HepG2 (cell line): ENCODE data around the gene ZFYVE21. TPM values are rescaled to one million over a fixed set of nuclear protein-coding genes. Genes with fewer than 3 reads are reported as not detected.
A peak's percentile ranks its signal among the peaks of the same experiment; 100 is the strongest.

ENCODE experiments used
- ATAC-seq: fragments of 200-7000 bp; cut with Tn5 transposase; 3 replicates; pipeline ENCODE4 v1.9.1; 2020; ENCODE audit warnings: mild to moderate bottlenecking, moderate library complexity
- BruUV-seq: library from RNA; stranded (reverse); fragments of 400-500 nt; replicated peaks from 2 replicates; lab custom pipeline; 2021; lab: Mats Ljungman, UMichigan
- CTCF ChIA-PET: fragments of 300-600 bp; formaldehyde crosslinking; extraction: SDS; loops from one replicate; lab custom pipeline; 2021; ENCODE audit warnings: low total read pairs, inconsistent platforms, low intra/inter-chr PET ratio; lab: Yijun Ruan, JAX
- POLR2A ChIA-PET: fragments of 350-600 bp; sonication (Branson Sonifier 250); formaldehyde crosslinking; loops from one replicate; lab custom pipeline; 2020; ENCODE audit warnings: antibody characterized with exemption, inconsistent platforms; lab: Yijun Ruan, JAX
- DNase-seq: peaks from one replicate; pipeline ENCODE4 v3.0.0-alpha.2; 2015; ENCODE audit warnings: low spot score
- FAIRE-seq: peaks from 3 replicates; lab custom pipeline; 2011; peaks lifted over from hg19 to GRCh38; lab: Jason Lieb, UNC
- H2AFZ ChIP-seq: one replicate; pipeline ENCODE4 v1.6.1; 2011; ENCODE audit warnings: low read length, inconsistent platforms
- H3K27ac ChIP-seq: fragments of 300-600 bp; 3 replicates; pipeline ENCODE4 v1.8.0; 2011; ENCODE audit warnings: mixed run types, mild to moderate bottlenecking, mixed read lengths, low read length, inconsistent platforms; ENCODE audit not compliant: insufficient read depth; ENCODE audit errors: extremely low read length
- H3K27me3 ChIP-seq, 2 experiments: fragments of 200-600 bp in 1 of 2; 2 replicates in 1 of 2; 3 replicates in 1 of 2; pipeline versions ENCODE4 v1.6.0 to v1.8.0; 2011; ENCODE audit warnings: low read length in 2 of 2, mild to moderate bottlenecking in 2 of 2, moderate library complexity in 2 of 2, inconsistent platforms in 1 of 2; ENCODE audit not compliant: insufficient read depth in 2 of 2, control insufficient read depth in 1 of 2
- H3K36me3 ChIP-seq, 2 experiments: fragments of 200-600 bp in 1 of 2; replicated peaks in 1 of 2; 2 replicates in 1 of 2; 3 replicates in 1 of 2; pipeline versions ENCODE4 v1.5.1 to v1.8.0; 2011; ENCODE audit warnings: low read length in 2 of 2, inconsistent platforms in 1 of 2; ENCODE audit not compliant: insufficient read depth in 2 of 2, control insufficient read depth in 1 of 2
- H3K4me1 ChIP-seq: 2 replicates; pipeline ENCODE4 v1.5.1; 2012; ENCODE audit warnings: low read length, inconsistent platforms; ENCODE audit not compliant: insufficient read depth
- H3K4me2 ChIP-seq: 2 replicates; pipeline ENCODE4 v1.6.0; 2011; ENCODE audit warnings: low read depth, low read length, inconsistent platforms
- H3K4me3 ChIP-seq, 3 experiments: fragments of 200-600 bp in 1 of 3; sonication (generic), shearing (Covaris generic) in 1 of 3; replicated peaks in 1 of 3; 2 replicates each; pipeline ENCODE4 v1.5.1; 2011 to 2016; ENCODE audit warnings: low read length in 3 of 3, inconsistent platforms in 2 of 3, low read depth in 2 of 3, mild to moderate bottlenecking in 2 of 3, control low read depth in 1 of 3, mixed read lengths in 1 of 3; ENCODE audit not compliant: insufficient read depth in 1 of 3
- H3K79me2 ChIP-seq: one replicate; pipeline ENCODE4 v1.6.1; 2011; ENCODE audit warnings: low read length, inconsistent platforms; ENCODE audit not compliant: insufficient read depth
- H3K9ac ChIP-seq: 2 replicates; pipeline ENCODE4 v1.6.0; 2011; ENCODE audit warnings: mild to moderate bottlenecking, low read depth, low read length, inconsistent platforms; ENCODE audit not compliant: insufficient read depth
- H3K9me3 ChIP-seq: 2 replicates; pipeline ENCODE4 v1.5.1; 2012; ENCODE audit warnings: mild to moderate bottlenecking, low read length
- H4K20me1 ChIP-seq: 2 replicates; pipeline ENCODE4 v1.6.0; 2011; ENCODE audit warnings: inconsistent platforms, mild to moderate bottlenecking, low read length, moderate library complexity; ENCODE audit not compliant: insufficient read depth
- AGO2 ChIP-seq: fragments of 200-400 bp; formaldehyde crosslinking; optimal IDR thresholded peaks from 2 replicates; pipeline ENCODE3; 2017; ENCODE audit warnings: mild to moderate bottlenecking, low read depth, low read length, moderate library complexity
- HNRNPLL ChIP-seq: fragments of 200-400 bp; formaldehyde crosslinking; IDR thresholded peaks from 2 replicates; pipeline ENCODE4 v1.6.1; 2017; ENCODE audit warnings: mild to moderate bottlenecking, low read depth, low read length; ENCODE audit not compliant: poor library complexity, severe bottlenecking
- POLR2G ChIP-seq: fragments of 200-400 bp; formaldehyde crosslinking; IDR thresholded peaks from 2 replicates; pipeline ENCODE4 v1.6.1; 2018; ENCODE audit warnings: mild to moderate bottlenecking, low read depth, low read length, moderate library complexity
- ZNF569 ChIP-seq: sonication (generic); formaldehyde crosslinking; IDR thresholded peaks from 2 replicates; pipeline ENCODE4 v1.5.0; 2020; ENCODE audit warnings: mild to moderate bottlenecking, missing genetic modification reagents, moderate library complexity, borderline replicate concordance
- whole genome bisulfite sequencing: methylation state at CpG from one replicate; pipeline ENCODE4 v1.1.6; 2017; ENCODE audit warnings: low lambda C conversion rate; 5-methylcytosine and 5-hydroxymethylcytosine counted together
- in situ Hi-C: cut with HindIII; loops from 2 replicates; pipeline ENCODE4 v1.10.0; 2017; ENCODE audit warnings: low pct_unique_long_range_greater_than_20kb; ENCODE audit not compliant: extremely low pct_ligation_motif_present
- intact Hi-C: fragments of 100-400 bp; cut with micrococcal nuclease; formaldehyde crosslinking; loops from one replicate; pipeline ENCODE4 v1.10.0; 2022; ENCODE audit not compliant: unreplicated experiment
- polyA plus RNA-seq, 8 experiments: library from polyadenylated mRNA; depleted of rRNA in 3 of 8; stranded (reverse) in 7 of 8; unstranded in 1 of 8; fragments of >200 nt; fragmentation: Illumina TruSeq in 4 of 8; extraction: Trizol in 4 of 8; gene quantifications; 2 replicates each; pipeline versions ENCODE4 v1.2.1 to v1.2.3, GENCODE V29; 2011 to 2016; ENCODE audit warnings: low read depth in 4 of 8, missing spikeins in 1 of 8, mixed read lengths in 1 of 8; ENCODE audit not compliant: insufficient read depth in 1 of 8
- total RNA-seq, 5 experiments: library from RNA; depleted of rRNA; stranded (reverse); fragments of >200 nt; fragmentation: Illumina TruSeq; extraction: Trizol; gene quantifications; 2 replicates each; pipeline ENCODE4 v1.2.3, GENCODE V29; 2016; ENCODE audit warnings: low read depth in 1 of 5

ZFYVE21 gene
- total and polyA plus RNA-seq, 2 of the 13 experiments (the other 11 are each of a cell fraction or from before 2014, with no cell fraction given) = 34.3 to 34.4 TPM

DNA sequence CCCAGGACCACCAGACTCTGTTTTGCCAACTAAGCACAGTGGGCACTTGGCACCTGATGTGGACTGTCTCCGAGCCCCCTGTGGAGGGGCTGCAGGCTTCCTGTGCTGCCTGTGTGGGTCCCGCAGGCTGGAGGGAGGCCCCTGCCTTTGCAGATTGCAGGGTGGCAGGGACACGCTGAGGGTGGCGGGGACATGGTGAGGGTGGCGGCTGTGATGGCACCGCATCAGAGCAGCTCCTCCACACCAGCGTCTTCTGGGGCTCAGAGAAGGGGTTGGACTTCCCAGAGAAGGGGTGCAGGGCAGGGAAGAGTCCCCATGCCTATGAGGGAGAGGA, 8.1 kb downstream of the ZFYVE21 start:
- in situ Hi-C loops = no loop called here
- intact Hi-C loops = no loop called here
- ChIA-PET POLR2A (no interaction called here), CTCF (no interaction called here)
- no peak overlapping the region for H3K9ac ChIP-seq
- no peak overlapping the region for H3K27ac ChIP-seq
- H3K79me2 ChIP-seq = peaks cover 59% of the 10 kb centered on the region
- no peak overlapping the region for H2AFZ ChIP-seq
- H3K36me3 ChIP-seq = peaks cover 7 to 28% of the 10 kb centered on the region in 2 experiments
- H3K4me2 ChIP-seq = no peak overlapping the region
- FAIRE-seq (no peak), DNase-seq (no peak), ATAC-seq (no peak)
- no TSS peak for BruUV-seq
- no peaks in the 10 kb centered on the region for H4K20me1 ChIP-seq
- no CpG with 5 or more reads among the region's 7 CpGs for WGBS
- H3K27me3 ChIP-seq = no peaks in the 10 kb centered on the region
- H3K4me1 ChIP-seq = no peaks in the 10 kb centered on the region
- H3K9me3 ChIP-seq = no peaks in the 10 kb centered on the region
- no peak overlapping the region for H3K4me3 ChIP-seq
- TF ChIP-seq ZNF569 (CRISPR knock-in tag) (no peak), AGO2 (peak; percentile 56), POLR2G (no peak)

DNA sequence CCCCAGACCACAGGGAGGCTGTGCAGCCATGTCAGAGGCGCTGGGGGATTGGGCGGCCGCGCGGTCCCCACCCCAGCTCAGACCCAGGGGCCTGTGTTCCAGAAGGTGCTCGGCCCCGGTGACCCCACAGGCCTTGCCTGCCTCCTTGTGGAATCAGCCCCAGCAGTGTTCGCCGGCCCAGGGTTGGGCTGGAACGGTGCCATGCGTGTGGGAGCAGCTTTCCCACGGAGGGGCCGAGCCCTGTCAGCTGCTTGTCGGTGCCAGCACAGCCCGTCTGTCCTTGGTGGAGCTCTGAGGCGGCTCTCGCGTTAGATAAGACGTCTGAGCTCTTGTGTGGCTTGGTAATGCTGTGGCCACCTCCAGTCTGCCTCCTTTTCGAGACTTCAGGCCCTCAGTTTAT, 8.5 kb downstream of the ZFYVE21 start:
- Histone ChIP-seq H3K9me3 (no peaks in the 10 kb centered on the region), H3K9ac (no peak overlapping the region), H3K4me1 (no peaks in the 10 kb centered on the region), H3K27ac (no peak overlapping the region), H3K4me2 (no peak overlapping the region), H4K20me1 (no peaks in the 10 kb centered on the region), H3K79me2 (peaks cover 55% of the 10 kb centered on the region), H2AFZ (no peak overlapping the region), H3K27me3 (no peaks in the 10 kb centered on the region), H3K36me3 (peaks cover 7 to 32% of the 10 kb centered on the region in 2 experiments), H3K4me3 (no peak overlapping the region)
- in situ Hi-C loops = no loop called here
- WGBS = 91% methylated on average over 8 of the region's 20 CpGs
- ATAC-seq (no peak; the same call in 2 of the 3 replicates), FAIRE-seq (no peak), DNase-seq (no peak)
- CTCF ChIA-PET = no interaction called here
- BruUV-seq = no TSS peak
- POLR2A ChIA-PET = no interaction called here
- TF ChIP-seq HNRNPLL (no peak), AGO2 (peak; percentile 19)
- intact Hi-C loops = no loop called here
